RWPE2 (cell line): ENCODE data around the gene HDAC4.

ENCODE experiments used
- ATAC-seq: fragments of 200-7000 bp; cut with Tn5 transposase; 3 replicates; pipeline ENCODE4 v1.9.1; 2021; ENCODE audit warnings: low read depth
- DNase-seq: peaks from one replicate; pipeline ENCODE4 v3.0.0-alpha.2; 2020; ENCODE audit warnings: low spot score
- H3K27ac ChIP-seq: fragments of 450-650 bp; 2 replicates; pipeline ENCODE4 v1.5.1; 2017; ENCODE audit warnings: mild to moderate bottlenecking; ENCODE audit not compliant: poor library complexity, severe bottlenecking
- H3K27me3 ChIP-seq: fragments of 250-450 bp; sonication (Bioruptor Pico); 2 replicates; pipeline ENCODE4 v1.5.1; 2021; ENCODE audit warnings: mild to moderate bottlenecking, moderate library complexity; ENCODE audit not compliant: insufficient read depth, poor library complexity, severe bottlenecking
- H3K36me3 ChIP-seq: fragments of 250-450 bp; sonication (Bioruptor Pico); 2 replicates; pipeline ENCODE4 v1.5.1; 2020; ENCODE audit warnings: low read depth, mild to moderate bottlenecking, moderate library complexity
- H3K4me1 ChIP-seq: fragments of 250-450 bp; sonication (Bioruptor Pico); 2 replicates; pipeline ENCODE4 v1.5.1; 2021; ENCODE audit warnings: mild to moderate bottlenecking, moderate library complexity; ENCODE audit not compliant: insufficient read depth, poor library complexity, severe bottlenecking
- H3K4me3 ChIP-seq: fragments of 250-450 bp; sonication (Bioruptor Pico); 2 replicates; pipeline ENCODE4 v1.5.1; 2021; ENCODE audit warnings: mild to moderate bottlenecking, moderate library complexity; ENCODE audit not compliant: severe bottlenecking
- H3K9me3 ChIP-seq: fragments of 250-450 bp; sonication (Bioruptor Pico); 2 replicates; pipeline ENCODE4 v1.5.1; 2021; ENCODE audit warnings: mild to moderate bottlenecking, moderate library complexity; ENCODE audit not compliant: severe bottlenecking
- TF ChIP-seq, protein P1 (sequence below): fragments of 450-650 bp; IDR thresholded peaks from one replicate; pipeline ENCODE4 v1.5.1; 2017; ENCODE audit warnings: mild to moderate bottlenecking, moderate library complexity; ENCODE audit not compliant: poor library complexity, severe bottlenecking

Gene HDAC4

DNA sequence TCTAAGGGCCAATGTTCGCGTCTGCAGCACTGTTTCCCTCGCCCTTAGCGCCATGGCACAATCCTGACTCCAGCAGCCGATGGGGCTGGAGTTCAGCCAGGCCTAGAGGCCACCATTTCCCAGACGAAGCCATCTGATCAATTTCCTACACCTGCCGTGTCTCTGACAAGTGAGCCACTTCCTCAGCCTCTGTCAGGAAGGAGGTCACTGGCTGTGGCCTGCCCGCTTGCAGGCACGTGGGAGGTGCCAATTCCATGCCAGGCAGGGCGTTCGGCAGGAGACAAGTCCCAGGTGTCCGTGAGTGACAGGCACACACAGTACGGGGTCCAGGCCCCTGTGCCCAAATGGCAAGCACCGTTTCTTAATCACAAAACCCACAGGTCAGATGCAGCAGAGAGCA, 318.4 kb downstream of the HDAC4 start:
- Histone ChIP-seq H3K9me3 (no peaks in the 10 kb centered on the region), H3K4me3 (no peak overlapping the region), H3K4me1 (no peaks in the 10 kb centered on the region), H3K27me3 (no peaks in the 10 kb centered on the region), H3K36me3 (no peaks in the 10 kb centered on the region), H3K27ac (no peak overlapping the region)
- TF ChIP-seq, protein P1, sequence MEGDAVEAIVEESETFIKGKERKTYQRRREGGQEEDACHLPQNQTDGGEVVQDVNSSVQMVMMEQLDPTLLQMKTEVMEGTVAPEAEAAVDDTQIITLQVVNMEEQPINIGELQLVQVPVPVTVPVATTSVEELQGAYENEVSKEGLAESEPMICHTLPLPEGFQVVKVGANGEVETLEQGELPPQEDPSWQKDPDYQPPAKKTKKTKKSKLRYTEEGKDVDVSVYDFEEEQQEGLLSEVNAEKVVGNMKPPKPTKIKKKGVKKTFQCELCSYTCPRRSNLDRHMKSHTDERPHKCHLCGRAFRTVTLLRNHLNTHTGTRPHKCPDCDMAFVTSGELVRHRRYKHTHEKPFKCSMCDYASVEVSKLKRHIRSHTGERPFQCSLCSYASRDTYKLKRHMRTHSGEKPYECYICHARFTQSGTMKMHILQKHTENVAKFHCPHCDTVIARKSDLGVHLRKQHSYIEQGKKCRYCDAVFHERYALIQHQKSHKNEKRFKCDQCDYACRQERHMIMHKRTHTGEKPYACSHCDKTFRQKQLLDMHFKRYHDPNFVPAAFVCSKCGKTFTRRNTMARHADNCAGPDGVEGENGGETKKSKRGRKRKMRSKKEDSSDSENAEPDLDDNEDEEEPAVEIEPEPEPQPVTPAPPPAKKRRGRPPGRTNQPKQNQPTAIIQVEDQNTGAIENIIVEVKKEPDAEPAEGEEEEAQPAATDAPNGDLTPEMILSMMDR, result no peak
- ATAC-seq (no peak), DNase-seq (no peak)

DNA sequence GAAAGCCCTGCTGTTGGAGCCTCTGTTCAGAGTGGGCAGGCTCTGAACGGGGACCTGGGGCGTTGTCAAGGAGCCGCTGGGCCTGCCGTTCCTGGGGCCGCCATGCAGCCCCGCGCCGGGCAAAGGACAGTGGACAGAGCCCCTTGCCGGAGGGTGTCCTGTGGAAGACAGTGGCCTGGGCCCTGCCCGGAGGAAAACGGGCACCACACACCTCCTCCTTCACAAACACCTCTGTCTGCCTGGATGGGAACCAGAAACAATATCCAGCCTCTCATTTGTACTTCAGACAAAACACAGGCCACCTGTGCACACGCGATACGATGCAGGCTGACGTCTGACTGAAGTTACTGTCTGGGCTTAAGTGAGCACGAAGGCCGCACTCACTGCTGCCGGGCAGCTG, 319.2 kb downstream of the HDAC4 start:
- ATAC-seq, result no peak
- Histone ChIP-seq H3K36me3 (no peaks in the 10 kb centered on the region), H3K27ac (no peak overlapping the region), H3K27me3 (no peaks in the 10 kb centered on the region), H3K4me1 (no peaks in the 10 kb centered on the region), H3K4me3 (no peak overlapping the region), H3K9me3 (no peaks in the 10 kb centered on the region)
- DNase-seq, result no peak
- TF ChIP-seq, protein P1, result no peak

DNA sequence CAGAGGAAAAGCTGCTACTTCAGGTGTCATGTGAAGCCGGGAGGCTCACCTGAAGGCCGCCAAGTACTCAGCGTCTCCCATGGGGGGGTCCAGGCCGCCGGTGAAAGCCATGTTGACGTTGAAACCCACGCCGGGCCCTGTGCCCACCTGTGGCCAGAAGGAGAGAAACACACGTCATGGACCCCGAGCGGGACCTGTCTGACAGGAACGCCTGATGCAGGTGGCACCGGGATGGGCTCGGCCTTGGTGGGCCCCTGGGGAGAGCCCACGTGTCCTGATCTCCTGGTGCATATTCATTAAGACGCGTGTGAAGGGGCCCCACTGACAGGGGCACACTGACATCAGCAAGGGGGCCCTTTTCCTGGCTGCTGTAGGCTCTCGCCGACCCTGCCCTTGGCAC, 319.8 kb downstream of the HDAC4 start:
- no peak overlapping the region for H3K4me3 ChIP-seq
- no peaks in the 10 kb centered on the region for H3K27me3 ChIP-seq
- no peaks in the 10 kb centered on the region for H3K36me3 ChIP-seq
- DNase-seq (no peak), ATAC-seq (no peak)
- no peaks in the 10 kb centered on the region for H3K9me3 ChIP-seq
- no peak overlapping the region for H3K27ac ChIP-seq
- TF ChIP-seq, protein P1, result no peak
- no peaks in the 10 kb centered on the region for H3K4me1 ChIP-seq

DNA sequence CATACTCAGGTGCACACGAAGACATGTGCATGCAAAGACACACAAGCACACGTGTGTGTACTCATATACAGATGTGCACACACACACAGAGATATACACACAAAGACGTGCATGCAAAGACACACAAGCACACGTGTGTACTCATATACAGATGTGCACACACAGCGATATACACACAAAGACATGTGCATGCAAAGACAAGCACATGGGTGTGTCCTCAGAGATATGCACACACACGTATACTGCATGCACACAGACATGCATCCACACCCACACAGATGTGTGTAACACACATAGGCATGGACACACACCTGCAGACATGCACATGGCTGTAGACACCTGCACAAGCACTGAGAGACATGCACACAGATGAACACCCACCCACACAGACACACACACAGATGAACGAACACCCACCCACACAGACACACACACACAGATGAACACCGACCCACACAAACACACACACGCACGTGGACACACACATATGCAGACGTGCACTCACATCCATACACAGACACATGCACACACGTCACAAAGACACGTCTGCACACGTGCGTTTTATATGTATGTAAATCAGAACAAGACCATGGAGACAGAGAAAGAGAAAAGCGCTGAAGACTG, 321.0 kb downstream of the HDAC4 start:
- ATAC-seq (no peak), DNase-seq (no peak)
- TF ChIP-seq, protein P1, result no peak
- no peak overlapping the region for H3K4me3 ChIP-seq
- no peaks in the 10 kb centered on the region for H3K36me3 ChIP-seq
- no peaks in the 10 kb centered on the region for H3K4me1 ChIP-seq
- no peaks in the 10 kb centered on the region for H3K27me3 ChIP-seq
- H3K9me3 ChIP-seq, result no peaks in the 10 kb centered on the region
- H3K27ac ChIP-seq, result no peak overlapping the region

DNA sequence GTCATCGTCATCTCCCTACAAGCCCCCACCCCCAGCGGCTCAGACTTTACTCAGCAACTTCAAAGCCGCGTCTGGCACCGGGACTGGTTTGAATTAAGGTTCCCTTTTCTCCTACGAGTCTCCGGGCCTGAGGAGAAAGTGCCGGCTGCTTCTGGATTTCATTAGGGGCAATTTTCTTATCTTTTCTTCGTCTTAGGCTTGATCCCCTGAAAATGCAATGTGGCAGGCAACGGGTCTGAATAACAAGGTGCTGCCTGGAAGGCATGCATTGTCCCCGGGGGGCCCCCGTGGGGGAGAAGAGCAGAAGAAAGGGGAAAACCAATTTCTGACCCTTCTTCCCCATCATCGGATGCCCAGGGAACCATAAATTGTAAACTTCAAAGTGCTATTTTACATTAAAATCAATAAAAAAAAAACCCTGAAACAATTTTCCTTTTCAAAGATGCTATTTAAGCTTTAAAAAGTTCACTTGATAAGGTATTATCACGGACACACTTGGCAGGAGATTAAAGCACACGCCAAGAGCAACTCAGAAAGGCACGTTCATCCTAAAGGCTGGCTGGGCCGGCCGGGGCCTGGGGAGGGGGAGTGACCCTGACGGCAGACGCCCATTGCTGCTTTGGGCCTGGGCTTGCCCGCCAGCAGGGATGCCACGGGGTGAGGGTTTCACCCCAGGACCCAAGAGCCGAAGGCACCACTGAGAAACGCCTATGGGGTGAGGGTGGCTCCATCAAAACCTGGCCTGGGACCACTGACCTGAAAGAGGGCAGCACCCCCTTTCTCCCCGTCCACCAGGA, 322.5 kb downstream of the HDAC4 start:
- no peak for DNase-seq
- Histone ChIP-seq H3K4me1 (no peaks in the 10 kb centered on the region), H3K36me3 (no peaks in the 10 kb centered on the region)

More for the DNA sequence above, 322.5 kb downstream of the HDAC4 start:
- Histone ChIP-seq H3K9me3 (no peaks in the 10 kb centered on the region), H3K27me3 (no peaks in the 10 kb centered on the region), H3K4me3 (no peak overlapping the region), H3K27ac (no peak overlapping the region)
- TF ChIP-seq, protein P1, result no peak
- no peak for ATAC-seq
